ENCODE data around the gene VARS1.
"Not testable (repeated sequence)": the region's sequence is repeated elsewhere in the genome, so short reads cannot be mapped to it uniquely, and the experiment has no call there.

Gene VARS1

GRCh38 chr6:31821301-31822035, 25.9 kb upstream of the VARS1 start:
- DNase-seq: peak; percentile 56

GRCh38 chr6:31820399-31820798, 24.8 kb upstream of the VARS1 start:
- not testable (repeated sequence) for DNase-seq

DNA sequence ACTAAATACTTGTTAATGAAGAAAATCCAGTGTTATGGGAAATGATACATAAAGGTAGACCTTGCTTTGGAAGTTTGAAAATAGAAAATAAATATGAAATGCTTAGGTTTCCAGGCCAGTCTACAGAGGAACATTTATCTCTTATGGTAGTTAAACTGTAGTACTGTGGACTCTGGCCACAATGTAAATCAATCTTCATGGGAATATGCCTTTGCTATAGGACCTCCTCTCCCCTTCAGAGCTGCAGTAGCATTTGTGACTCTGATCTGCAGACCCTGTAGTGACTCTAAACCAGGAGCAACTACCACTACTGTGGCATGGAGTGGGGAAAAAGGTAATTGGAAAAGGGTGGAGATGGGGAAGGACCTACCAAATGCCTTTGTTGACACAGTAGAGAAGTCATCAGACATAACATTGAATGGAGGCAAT, 24.3 kb upstream of the VARS1 start:
- DNase-seq: no peak

DNA sequence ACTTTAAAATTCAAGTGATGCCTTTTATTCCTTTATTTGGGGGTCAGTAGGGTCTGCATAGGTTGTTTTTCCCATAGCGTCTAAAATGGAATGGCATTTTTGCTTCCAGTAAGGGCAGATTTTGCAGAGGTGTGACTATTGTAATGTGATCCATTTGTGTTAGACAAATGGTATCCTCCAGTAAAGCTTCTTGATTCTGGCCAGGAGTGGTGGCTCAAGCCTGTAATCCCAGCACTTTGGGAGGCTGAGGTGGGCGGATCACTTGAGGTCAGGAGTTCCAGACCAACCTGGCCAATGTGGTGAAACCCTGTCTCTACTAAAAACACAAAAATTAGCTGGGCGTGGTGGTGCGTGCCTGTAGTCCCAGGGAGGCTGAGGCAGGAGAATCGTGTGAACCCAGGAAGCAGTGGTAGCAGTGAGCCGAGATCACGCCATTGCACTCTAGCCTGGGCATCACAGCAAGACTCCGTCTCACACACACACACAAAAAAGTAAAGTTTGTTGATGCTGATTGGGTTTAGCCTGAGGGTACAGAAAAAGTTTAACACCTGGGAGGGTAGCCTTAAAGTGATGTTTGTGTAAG, 22.5 kb upstream of the VARS1 start:
- not testable (repeated sequence) for DNase-seq

DNA sequence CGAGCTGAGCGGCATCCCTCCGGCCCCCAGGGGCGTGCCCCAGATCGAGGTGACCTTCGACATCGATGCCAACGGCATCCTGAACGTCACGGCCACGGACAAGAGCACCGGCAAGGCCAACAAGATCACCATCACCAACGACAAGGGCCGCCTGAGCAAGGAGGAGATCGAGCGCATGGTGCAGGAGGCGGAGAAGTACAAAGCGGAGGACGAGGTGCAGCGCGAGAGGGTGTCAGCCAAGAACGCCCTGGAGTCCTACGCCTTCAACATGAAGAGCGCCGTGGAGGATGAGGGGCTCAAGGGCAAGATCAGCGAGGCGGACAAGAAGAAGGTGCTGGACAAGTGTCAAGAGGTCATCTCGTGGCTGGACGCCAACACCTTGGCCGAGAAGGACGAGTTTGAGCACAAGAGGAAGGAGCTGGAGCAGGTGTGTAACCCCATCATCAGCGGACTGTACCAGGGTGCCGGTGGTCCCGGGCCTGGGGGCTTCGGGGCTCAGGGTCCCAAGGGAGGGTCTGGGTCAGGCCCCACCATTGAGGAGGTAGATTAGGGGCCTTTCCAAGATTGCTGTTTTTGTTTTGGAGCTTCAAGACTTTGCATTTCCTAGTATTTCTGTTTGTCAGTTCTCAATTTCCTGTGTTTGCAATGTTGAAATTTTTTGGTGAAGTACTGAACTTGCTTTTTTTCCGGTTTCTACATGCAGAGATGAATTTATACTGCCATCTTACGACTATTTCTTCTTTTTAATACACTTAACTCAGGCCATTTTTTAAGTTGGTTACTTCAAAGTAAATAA, 21.8 kb upstream of the VARS1 start:
- DNase-seq: not testable (repeated sequence)

DNA sequence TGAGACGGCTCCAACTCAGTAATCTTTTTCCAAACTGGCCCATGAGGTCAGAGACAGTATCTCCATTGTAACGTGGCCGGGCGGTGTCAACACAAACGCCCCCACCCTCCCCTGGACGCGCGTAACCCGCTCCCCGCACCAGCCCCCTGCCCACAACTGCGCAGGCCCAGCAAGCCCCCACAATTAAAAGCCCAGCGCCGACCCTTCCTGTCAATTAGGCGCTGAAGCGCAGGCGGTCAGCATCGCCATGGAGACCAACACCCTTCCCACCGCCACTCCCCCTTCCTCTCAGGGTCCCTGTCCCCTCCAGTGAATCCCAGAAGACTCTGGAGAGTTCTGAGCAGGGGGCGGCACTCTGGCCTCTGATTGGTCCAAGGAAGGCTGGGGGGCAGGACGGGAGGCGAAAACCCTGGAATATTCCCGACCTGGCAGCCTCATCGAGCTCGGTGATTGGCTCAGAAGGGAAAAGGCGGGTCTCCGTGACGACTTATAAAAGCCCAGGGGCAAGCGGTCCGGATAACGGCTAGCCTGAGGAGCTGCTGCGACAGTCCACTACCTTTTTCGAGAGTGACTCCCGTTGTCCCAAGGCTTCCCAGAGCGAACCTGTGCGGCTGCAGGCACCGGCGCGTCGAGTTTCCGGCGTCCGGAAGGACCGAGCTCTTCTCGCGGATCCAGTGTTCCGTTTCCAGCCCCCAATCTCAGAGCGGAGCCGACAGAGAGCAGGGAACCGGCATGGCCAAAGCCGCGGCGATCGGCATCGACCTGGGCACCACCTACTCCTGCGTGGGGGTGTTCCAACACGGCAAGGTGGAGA, 19.7 kb upstream of the VARS1 start, which contains the start of the genes HSPA1A and HSPA1L:
TSS of gene HSPA1A (plus strand) at position 519 of the 814 bp plus-strand sequence. CDS start at position 733, 214 bp downstream.
TSS of gene HSPA1L (minus strand) at position 259 of the 814 bp plus-strand sequence. CDS start 3,311 bp downstream, outside the sequence.
- peak; percentile 98 for DNase-seq

- peak; percentile 98 for DNase-seq
These were observed 19.1 kb upstream of the VARS1 start for GRCh38 chr6:31814677-31815024.

DNA sequence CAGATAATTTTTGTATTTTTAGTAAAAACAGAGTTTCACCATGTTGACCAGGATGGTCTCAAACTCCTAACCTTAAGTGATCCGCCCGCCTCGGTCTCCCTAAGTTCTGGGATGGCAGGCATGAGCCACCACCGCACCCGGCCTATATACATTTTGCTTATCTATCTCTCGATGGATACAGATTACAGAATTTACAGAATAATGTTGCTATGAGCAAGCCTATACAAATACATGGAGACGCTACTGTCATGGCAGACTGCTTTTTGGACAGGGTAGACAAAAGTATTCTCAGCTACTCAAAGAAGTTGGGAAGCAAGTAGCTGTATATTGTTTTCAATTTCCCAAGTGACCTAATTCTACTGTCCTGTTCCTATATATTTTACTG, 17.9 kb upstream of the VARS1 start:
- no peak for DNase-seq

GRCh38 chr6:31811645-31812044, 16.1 kb upstream of the VARS1 start:
- no peak for DNase-seq

DNA sequence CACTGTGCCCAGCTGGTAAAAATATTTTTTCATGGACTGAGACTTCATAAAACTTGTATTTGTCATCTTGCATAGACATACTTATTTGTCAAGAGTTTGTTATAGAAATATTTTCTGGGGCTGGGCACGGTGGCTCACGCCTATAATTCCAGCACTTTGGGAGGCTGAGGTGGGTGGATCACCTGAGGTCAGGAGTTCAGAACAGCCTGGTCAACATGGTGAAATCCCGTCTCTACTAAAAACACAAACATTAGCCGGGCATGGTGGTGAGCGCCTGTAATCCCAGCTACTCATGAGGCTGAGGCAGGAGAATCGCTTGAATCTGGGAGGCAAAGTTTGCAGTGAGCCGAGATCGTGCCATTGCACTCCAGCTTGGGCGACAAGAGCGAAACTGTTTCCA, 13.0 kb upstream of the VARS1 start:
- not testable (repeated sequence) for DNase-seq

GRCh38 chr6:31806470-31807272, 11.1 kb upstream of the VARS1 start, which contains the start of gene LSM2:
LSM2 (minus strand) TSS chr6:31806966; CDS start chr6:31806757, 209 bp downstream.
- peak; percentile 93 for DNase-seq

- no peak for DNase-seq
These were observed 10.5 kb upstream of the VARS1 start for GRCh38 chr6:31805939-31806469.

GRCh38 chr6:31801031-31801927, 5.7 kb upstream of the VARS1 start:
- DNase-seq: not testable (repeated sequence)

GRCh38 chr6:31799781-31800180, 4.2 kb upstream of the VARS1 start:
- DNase-seq: no peak

GRCh38 chr6:31797588-31797987, 2.0 kb upstream of the VARS1 start:
- DNase-seq: no peak

DNA sequence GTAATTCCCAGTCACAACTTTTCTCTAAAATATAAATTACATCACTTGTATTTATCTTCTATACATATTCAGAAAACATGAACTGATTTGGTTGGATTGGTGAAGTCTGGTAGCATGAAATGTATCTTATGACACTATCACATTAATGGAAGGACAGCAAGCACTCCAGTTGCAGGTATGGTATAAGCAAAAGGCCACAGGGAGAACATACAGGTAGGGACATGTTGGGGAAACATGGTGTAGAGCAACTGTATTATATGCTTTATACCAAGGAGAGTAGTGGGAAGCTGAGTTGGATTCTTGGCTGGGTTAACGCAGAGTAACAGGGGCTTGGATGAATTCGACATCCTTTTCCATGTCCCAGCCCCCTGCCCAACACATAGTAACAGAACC, 1.4 kb upstream of the VARS1 start:
- DNase-seq: no peak

GRCh38 chr6:31794866-31795615, 511 bp downstream of the VARS1 start:
- DNase-seq: no peak

- no peak for DNase-seq
These were observed 1.2 kb downstream of the VARS1 start for GRCh38 chr6:31794294-31794865.

DNA sequence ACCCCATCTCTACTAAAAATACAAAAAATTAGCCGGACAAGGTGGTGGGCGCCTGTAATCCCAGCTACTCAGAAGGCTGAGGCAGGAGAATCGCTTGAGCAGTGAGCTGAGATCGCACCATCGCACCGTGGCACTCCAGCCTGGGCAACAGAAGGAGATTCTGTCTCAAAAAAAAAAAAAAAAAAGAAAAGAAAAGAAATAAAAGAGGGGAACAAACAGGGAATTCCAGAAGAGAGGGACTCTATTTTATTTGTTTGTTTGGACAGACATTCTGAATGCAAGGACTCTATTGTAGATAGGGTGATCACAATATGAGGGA, 1.7 kb downstream of the VARS1 start:
- not testable (repeated sequence) for DNase-seq

All from kidney glomerular epithelial cell (primary cell).